ENCODE results near the gene CXCL1. TPM values are rescaled to one million over a fixed set of nuclear protein-coding genes. Genes with fewer than 3 reads are reported as not detected.
"Not testable (repeated sequence)": the region's sequence is repeated elsewhere in the genome, so short reads cannot be mapped to it uniquely, and the experiment has no call there.

CXCL1 gene
- total RNA-seq, 2 experiments from 2014 or later: not detected

- Mint-ChIP-seq H3K4me1 (no peaks in the 10 kb centered on the region), H3K36me3 (ENCODE audit: low read depth) (no peaks in the 10 kb centered on the region), H3K9me3 (no peaks in the 10 kb centered on the region), H3K4me3 (no peak overlapping the region), H3K27ac (no peak overlapping the region), H3K27me3 (no peaks in the 10 kb centered on the region)
- POLR2A ChIA-PET: no interaction called here
- CTCF ChIA-PET: no interaction called here
- DNase-seq: no peak
Observed at GRCh38 chr4:73897380-73898136, 28.4 kb downstream of the CXCL1 start.

- DNase-seq; H3K36me3 Mint-ChIP-seq (ENCODE audit: low read depth); H3K27ac Mint-ChIP-seq; H3K9me3 Mint-ChIP-seq; POLR2A ChIA-PET; H3K27me3 Mint-ChIP-seq; H3K4me3 Mint-ChIP-seq; H3K4me1 Mint-ChIP-seq; CTCF ChIA-PET: not testable (repeated sequence)
Observed at GRCh38 chr4:73899338-73899737, 30.1 kb downstream of the CXCL1 start.

DNA sequence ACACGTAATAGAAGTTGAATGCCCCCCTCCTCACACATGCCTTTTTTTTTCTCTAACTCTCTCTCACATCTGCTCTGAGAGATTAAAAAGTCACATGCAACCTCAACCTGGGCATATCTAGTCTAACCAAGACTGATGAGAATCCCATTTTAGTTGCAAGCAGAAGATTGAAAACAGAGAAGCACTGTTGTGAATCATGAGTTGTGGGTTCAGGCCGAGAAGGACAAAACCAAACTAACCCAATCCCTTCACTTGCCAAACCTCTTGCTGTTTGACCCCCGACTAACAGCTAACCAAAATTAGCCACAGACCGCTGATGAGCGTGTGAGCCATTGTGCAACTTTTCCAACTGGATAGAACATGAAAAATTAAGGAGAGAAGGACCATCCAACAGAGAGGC, 31.8 kb downstream of the CXCL1 start:
- H3K36me3 Mint-ChIP-seq (ENCODE audit: low read depth): no peaks in the 10 kb centered on the region
- H3K27me3 Mint-ChIP-seq: no peaks in the 10 kb centered on the region
- no peaks in the 10 kb centered on the region for H3K4me1 Mint-ChIP-seq
- H3K9me3 Mint-ChIP-seq: no peaks in the 10 kb centered on the region
- no peak overlapping the region for H3K27ac Mint-ChIP-seq
- CTCF ChIA-PET: no interaction called here
- POLR2A ChIA-PET: no interaction called here
- no peak for DNase-seq
- no peak overlapping the region for H3K4me3 Mint-ChIP-seq

DNA sequence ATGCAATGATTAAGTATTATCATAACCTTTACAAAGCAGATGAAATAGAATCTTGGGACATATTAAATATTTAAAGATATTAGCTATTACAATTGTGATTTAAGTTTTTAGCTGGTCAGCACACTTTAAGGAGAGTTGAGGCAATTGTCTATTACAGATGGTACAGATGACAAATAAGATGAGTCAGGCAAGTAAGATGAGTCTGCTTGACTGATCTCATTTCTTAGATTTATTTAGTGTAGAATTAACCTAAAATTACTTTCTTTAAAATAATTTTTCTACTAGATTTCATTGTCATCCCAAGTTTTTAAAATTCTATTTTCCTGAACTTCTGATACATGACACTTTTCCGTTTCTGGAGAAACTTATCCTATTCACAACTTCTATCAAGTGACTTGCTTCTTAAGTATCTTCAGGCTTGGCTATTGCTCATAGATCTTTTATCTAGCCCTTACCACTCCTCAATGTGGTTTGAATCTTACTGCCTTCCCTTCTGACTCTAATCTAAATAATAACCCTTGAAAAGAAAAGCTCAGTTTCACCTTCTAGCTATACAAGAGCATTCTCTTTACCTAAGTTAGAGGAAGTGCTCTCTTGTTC, 32.9 kb downstream of the CXCL1 start:
- Mint-ChIP-seq H3K27me3 (no peaks in the 10 kb centered on the region), H3K36me3 (ENCODE audit: low read depth) (no peaks in the 10 kb centered on the region), H3K9me3 (no peaks in the 10 kb centered on the region), H3K4me3 (no peak overlapping the region), H3K27ac (no peak overlapping the region), H3K4me1 (no peaks in the 10 kb centered on the region)
- no peak for DNase-seq
- ChIA-PET POLR2A (interaction anchor here (0.6 kb wide), 1 partner anchor 34 kb away, joined by 3 read pairs; no protein-coding TSS in a partner anchor), CTCF (no interaction called here)

- H3K4me1 Mint-ChIP-seq: no peaks in the 10 kb centered on the region
- H3K9me3 Mint-ChIP-seq: no peaks in the 10 kb centered on the region
- CTCF ChIA-PET: no interaction called here
- H3K36me3 Mint-ChIP-seq (ENCODE audit: low read depth): no peaks in the 10 kb centered on the region
- no peak overlapping the region for H3K27ac Mint-ChIP-seq
- no peak overlapping the region for H3K4me3 Mint-ChIP-seq
- POLR2A ChIA-PET: no interaction called here
- DNase-seq: no peak
- no peaks in the 10 kb centered on the region for H3K27me3 Mint-ChIP-seq
Observed at GRCh38 chr4:73902817-73903547, 33.8 kb downstream of the CXCL1 start.

- ChIA-PET POLR2A (no interaction called here), CTCF (no interaction called here)
- no peaks in the 10 kb centered on the region for H3K9me3 Mint-ChIP-seq
- H3K27ac Mint-ChIP-seq: no peak overlapping the region
- no peaks in the 10 kb centered on the region for H3K27me3 Mint-ChIP-seq
- DNase-seq: no peak
- H3K36me3 Mint-ChIP-seq (ENCODE audit: low read depth): no peaks in the 10 kb centered on the region
- H3K4me1 Mint-ChIP-seq: no peaks in the 10 kb centered on the region
- no peak overlapping the region for H3K4me3 Mint-ChIP-seq
Observed at GRCh38 chr4:73904491-73904890, 35.3 kb downstream of the CXCL1 start.

GRCh38 chr4:73908965-73909364, 39.8 kb downstream of the CXCL1 start:
- Mint-ChIP-seq H3K4me3 (no peak overlapping the region), H3K4me1 (no peaks in the 10 kb centered on the region), H3K27ac (no peak overlapping the region), H3K36me3 (ENCODE audit: low read depth) (no peaks in the 10 kb centered on the region), H3K9me3 (no peaks in the 10 kb centered on the region), H3K27me3 (no peaks in the 10 kb centered on the region)
- DNase-seq: no peak
- CTCF ChIA-PET: no interaction called here
- POLR2A ChIA-PET: no interaction called here

DNA sequence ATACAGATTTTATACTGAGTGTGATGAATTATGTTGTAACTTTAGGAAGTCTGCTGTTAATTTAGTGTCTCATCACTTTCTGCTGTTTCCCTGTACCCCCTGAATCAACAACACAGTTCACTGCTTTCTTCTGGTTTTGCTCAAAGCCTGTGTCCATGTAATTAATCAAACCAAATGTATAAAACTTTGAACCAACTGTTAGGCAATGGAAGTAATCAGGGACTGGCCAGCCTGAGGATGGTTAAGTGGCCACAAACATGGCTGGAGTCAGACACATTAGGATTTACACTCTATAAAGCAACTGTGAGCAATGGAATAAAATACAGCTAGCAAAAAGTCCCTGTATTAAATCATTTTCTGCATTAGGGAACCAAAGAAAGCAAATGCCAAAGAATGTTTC, 42.6 kb downstream of the CXCL1 start:
- no peaks in the 10 kb centered on the region for H3K27me3 Mint-ChIP-seq
- no peak for DNase-seq
- H3K4me3 Mint-ChIP-seq: no peak overlapping the region
- ChIA-PET CTCF (no interaction called here), POLR2A (no interaction called here)
- no peak overlapping the region for H3K27ac Mint-ChIP-seq
- H3K4me1 Mint-ChIP-seq: no peaks in the 10 kb centered on the region
- no peaks in the 10 kb centered on the region for H3K9me3 Mint-ChIP-seq
- H3K36me3 Mint-ChIP-seq (ENCODE audit: low read depth): no peaks in the 10 kb centered on the region

DNA sequence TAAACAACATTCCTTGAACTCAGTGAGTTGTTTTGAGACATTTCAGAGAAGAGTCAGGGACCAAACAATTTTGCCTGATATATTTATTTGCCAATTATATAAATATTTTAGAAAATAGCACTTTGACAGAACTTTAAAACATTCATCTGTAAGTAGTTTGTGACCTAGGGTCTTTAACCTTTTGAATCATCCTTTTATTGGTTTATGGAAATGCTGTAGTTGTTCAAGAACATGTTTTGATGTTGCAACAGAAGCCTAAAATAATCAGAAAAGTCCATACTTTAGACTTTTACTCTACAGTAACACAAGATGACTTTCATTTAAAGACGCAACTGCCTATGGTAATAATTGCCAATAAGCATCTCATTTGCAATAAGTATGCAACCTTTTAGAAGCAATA, 43.0 kb downstream of the CXCL1 start:
- POLR2A ChIA-PET: no interaction called here
- Mint-ChIP-seq H3K9me3 (no peaks in the 10 kb centered on the region), H3K4me1 (no peaks in the 10 kb centered on the region), H3K4me3 (no peak overlapping the region), H3K27me3 (no peaks in the 10 kb centered on the region), H3K27ac (no peak overlapping the region), H3K36me3 (ENCODE audit: low read depth) (no peaks in the 10 kb centered on the region)
- CTCF ChIA-PET: no interaction called here
- no peak for DNase-seq

- no peaks in the 10 kb centered on the region for H3K36me3 Mint-ChIP-seq (ENCODE audit: low read depth)
- H3K27ac Mint-ChIP-seq: no peak overlapping the region
- DNase-seq: no peak
- H3K4me1 Mint-ChIP-seq: no peaks in the 10 kb centered on the region
- H3K27me3 Mint-ChIP-seq: peaks cover 1% of the 10 kb centered on the region
- no peak overlapping the region for H3K4me3 Mint-ChIP-seq
- ChIA-PET POLR2A (no interaction called here), CTCF (no interaction called here)
- H3K9me3 Mint-ChIP-seq: no peaks in the 10 kb centered on the region
Observed at GRCh38 chr4:73914071-73914470, 44.9 kb downstream of the CXCL1 start.

GRCh38 chr4:73916172-73916925, 47.2 kb downstream of the CXCL1 start:
- ChIA-PET CTCF (interaction anchor here (1.1 kb wide), 1 partner anchor 14 kb away, joined by 3 read pairs; no protein-coding TSS in a partner anchor), POLR2A (no interaction called here)
- Mint-ChIP-seq H3K27ac (no peak overlapping the region), H3K4me3 (no peak overlapping the region), H3K27me3 (peaks cover 1% of the 10 kb centered on the region), H3K4me1 (no peaks in the 10 kb centered on the region), H3K9me3 (no peaks in the 10 kb centered on the region), H3K36me3 (ENCODE audit: low read depth) (no peaks in the 10 kb centered on the region)
- no peak for DNase-seq

DNA sequence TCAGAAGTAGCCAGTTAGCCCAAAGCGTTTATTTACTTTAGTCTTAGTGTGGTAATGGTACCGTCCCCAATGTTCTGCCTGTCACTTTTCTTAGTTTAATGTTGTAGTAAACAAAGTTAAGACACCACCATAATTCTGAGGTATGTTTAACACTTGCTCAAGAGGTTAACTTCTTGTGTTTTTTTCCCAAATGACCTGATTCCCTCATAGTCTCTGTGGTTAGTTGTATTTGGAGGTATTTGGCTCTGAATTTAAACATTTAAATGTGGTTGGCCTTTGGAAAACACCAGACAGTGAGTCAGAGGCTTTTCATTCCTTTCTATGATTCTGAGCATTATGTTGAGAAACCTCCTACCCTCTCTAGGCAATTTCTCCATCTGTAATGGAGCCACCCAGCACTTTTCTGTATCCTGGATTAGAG, 47.9 kb downstream of the CXCL1 start:
- ChIA-PET CTCF (interaction anchor here (1.1 kb wide), 1 partner anchor 14 kb away, joined by 3 read pairs; no protein-coding TSS in a partner anchor), POLR2A (no interaction called here)
- Mint-ChIP-seq H3K4me3 (no peak overlapping the region), H3K27ac (no peak overlapping the region), H3K36me3 (ENCODE audit: low read depth) (no peaks in the 10 kb centered on the region), H3K9me3 (no peaks in the 10 kb centered on the region), H3K27me3 (peaks cover 1% of the 10 kb centered on the region), H3K4me1 (no peaks in the 10 kb centered on the region)
- no peak for DNase-seq

DNA sequence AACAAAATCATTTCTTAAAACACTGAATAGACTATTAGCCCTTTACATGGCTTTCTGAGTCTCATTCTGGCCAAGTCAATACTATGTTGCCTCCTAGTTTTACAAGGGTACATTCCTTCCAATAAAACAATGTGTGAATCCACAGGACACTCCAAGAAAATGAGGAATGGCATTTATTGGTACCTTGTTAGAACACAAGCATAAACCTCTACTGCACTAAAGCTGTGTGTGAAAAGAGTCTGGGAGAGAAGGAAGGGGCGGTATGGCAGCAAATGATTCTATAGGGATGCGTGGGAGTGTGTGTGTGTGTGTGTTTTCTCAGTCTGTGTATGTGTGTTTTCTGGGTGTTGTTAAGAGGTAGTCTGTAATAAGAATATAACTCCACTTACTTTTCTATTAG, 48.9 kb downstream of the CXCL1 start:
- Mint-ChIP-seq H3K4me3 (no peak overlapping the region), H3K4me1 (no peaks in the 10 kb centered on the region), H3K27me3 (peaks cover 1% of the 10 kb centered on the region), H3K27ac (no peak overlapping the region), H3K36me3 (ENCODE audit: low read depth) (no peaks in the 10 kb centered on the region), H3K9me3 (no peaks in the 10 kb centered on the region)
- no peak for DNase-seq
- ChIA-PET CTCF (no interaction called here), POLR2A (no interaction called here)

All from activated CD4-positive, alpha-beta T cell treated with anti-CD3 and anti-CD28 coated beads, Interleukin-2, amount 10 ng/mL, durations not matched to agents 7 days and 5 days (primary cell).